Heart left ventricle (tissue), 16 donors: ENCODE measurements around the gene TBC1D5. TPM values are rescaled to one million over a fixed set of nuclear protein-coding genes. Genes with fewer than 3 reads are reported as not detected.

ENCODE experiments used
- ATAC-seq, 4 donors: fragments of 200-7000 bp; cut with Tn5 transposase; one replicate each; pipeline ENCODE4 v1.9.1; 2020 to 2022; ENCODE audit warnings: moderate library complexity in 4 of 4, mild to moderate bottlenecking in 3 of 4, moderate number of reproducible peaks in 1 of 4
- DNase-seq, 5 donors: peaks; one replicate each; pipeline ENCODE4 v3.0.0-alpha.2; 2020
- H3K27ac ChIP-seq, 12 donors: fragments of 200-600 bp; sonication (generic) in 4 of 12; one replicate each; pipeline versions ENCODE4 v1.5.0 to v1.8.0; 2016 to 2022; ENCODE audit warnings: mild to moderate bottlenecking in 2 of 12
- H3K27me3 ChIP-seq, 9 donors: fragments of 200-600 bp; sonication (generic) in 2 of 9; one replicate each; pipeline versions ENCODE4 v1.5.1 to v1.8.0; 2016 to 2022; ENCODE audit warnings: mild to moderate bottlenecking in 3 of 9
- H3K36me3 ChIP-seq, 9 donors: fragments of 200-600 bp; sonication (generic) in 2 of 9; one replicate each; pipeline versions ENCODE4 v1.5.0 to v1.8.0; 2018 to 2022; ENCODE audit warnings: mild to moderate bottlenecking in 2 of 9
- H3K4me1 ChIP-seq, 12 donors: fragments of 200-600 bp; sonication (generic) in 4 of 12; one replicate each; pipeline versions ENCODE4 v1.5.0 to v1.8.0; 2016 to 2022; ENCODE audit warnings: mild to moderate bottlenecking in 3 of 12
- H3K4me3 ChIP-seq, 12 donors: fragments of 200-600 bp; sonication (generic) in 4 of 12; one replicate each; pipeline versions ENCODE4 v1.5.0 to v1.8.0; 2017 to 2022; ENCODE audit warnings: mild to moderate bottlenecking in 9 of 12, moderate library complexity in 4 of 12
- H3K9me3 ChIP-seq, 12 donors: fragments of 200-600 bp; sonication (generic) in 4 of 12; one replicate each; pipeline versions ENCODE4 v1.5.0 to v1.8.0; 2016 to 2022; ENCODE audit warnings: mild to moderate bottlenecking in 1 of 12
- CTCF ChIP-seq, 12 donors: fragments of 200-600 bp; sonication (generic) in 4 of 12; IDR thresholded peaks; one replicate each; pipeline versions ENCODE4 v1.5.0 to v1.8.0; 2018 to 2022; ENCODE audit warnings: antibody characterized with exemption in 12 of 12, mild to moderate bottlenecking in 5 of 12
- POLR2A ChIP-seq, 2 donors: fragments of 450-650 bp; IDR thresholded peaks; one replicate each; pipeline ENCODE4 v1.6.1; 2017; ENCODE audit warnings: antibody characterized with exemption in 2 of 2, mild to moderate bottlenecking in 2 of 2, moderate library complexity in 2 of 2
- WGBS, 4 donors: extraction: QIAGEN DNeasy Blood & Tissue Kit in 2 of 4; methylation state at CpG; one replicate each; pipeline versions ENCODE4 v1.1.5 to v1.1.7; 2013 to 2018; 5-methylcytosine and 5-hydroxymethylcytosine counted together
- intact Hi-C, 10 donors: fragments of 100-400 bp; cut with DNase I; formaldehyde crosslinking; loops; one replicate each; pipeline versions ENCODE4 v1.11.1 to v1.14.2; 2022
- polyA plus RNA-seq, 2 donors: library from polyadenylated mRNA; stranded (reverse); fragments of 200-250 nt; gene quantifications; one replicate each; pipeline ENCODE4 v1.2.3, GENCODE V29; 2013
- total RNA-seq, 9 donors: library from RNA; depleted of rRNA in 2 of 9; stranded (reverse); fragments of >200 nt in 2 of 9; fragmentation: NEBNext Ultra II Directional in 3 of 9; extraction: Animal tissue kit (Norgen Biotek cat#: 25700) in 3 of 9; gene quantifications; one replicate each; pipeline versions ENCODE4 v1.1.0 to v1.2.4, GENCODE V29; 2016 to 2023
- donor health status: ischemic (EF 13 %, LVEDD 7.1; RV severe dilation, severe dysfunction).
- donor health status: healthy with polysubstance abuse.
- donor health status: DM: no; HTN: yes; CAD: no.
- donor health status: DM: no; HTN: no; CAD: no.
- donor health status: ischemic (EF 25% LVEDD 6.9; RV normal size, moderate dysfunction).
- donor health status: ischemic (EF 25% LVEDD 5.7; RV mildly dilated, moderate dysfunction).
- donor health status: healthy.
- donor health status: DM: yes; HTN: yes; CAD: no.
- donor health status: ischemic (EF 35%, LVEDD 5.7; RV mildly dilated, moderate dysfunction).
- donor health status: nonischemic (EF 11% LVEDD 7.7; RV severe dilation, severe dysfunction).
- donor health status: DM: yes; HTN: yes; CAD: no.
- donor health status: PGD.
- donor health status: ischemic (EF 29% LVEDD 5.4; RV normal size, mild dysfunction).
- donor health status: nonischemic (EF 23%, LVEDD 6.1; RV moderate dilation, normal function).

TBC1D5 gene
- total and polyA plus RNA-seq, 11 donors = 5.8 to 48.3 (median 31.1) TPM

DNA sequence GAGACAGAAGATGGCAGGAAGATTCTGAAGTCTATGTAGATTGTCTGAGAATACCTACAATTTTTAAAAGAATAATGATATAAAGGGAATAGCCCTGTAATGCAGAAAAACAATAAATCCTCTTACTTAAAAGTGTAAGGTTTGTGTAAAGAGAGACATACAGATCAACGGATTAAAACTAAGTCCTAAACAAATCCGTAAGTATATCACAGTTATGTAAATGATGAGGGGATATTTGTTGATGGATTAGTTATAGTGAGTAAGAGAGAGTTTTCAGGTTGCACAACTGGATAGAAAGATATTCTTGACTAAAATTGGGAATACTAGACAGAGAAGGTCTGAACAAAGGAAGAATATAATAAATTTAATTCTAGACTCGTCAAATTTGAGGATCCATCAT lies 179.6 kb downstream of the TBC1D5 start:
- DNase-seq (no peak), ATAC-seq (no peak)
- Histone ChIP-seq H3K4me1 (no peaks in the 10 kb centered on the region), H3K27ac (no peak overlapping the region), H3K9me3 (no peaks in the 10 kb centered on the region), H3K36me3 (no peaks in the 10 kb centered on the region), H3K4me3 (no peak overlapping the region), H3K27me3 (no peaks in the 10 kb centered on the region)
- intact Hi-C loops = no loop called here
- WGBS, 4 donors = 93 to 98% (median 96%) methylated on average over 3 of the region's 3 CpGs
- TF ChIP-seq POLR2A (IDR thresholded peaks at IDR 0.05) = no peak

GRCh38 chr3:17558565-17558964 lies 183.9 kb downstream of the TBC1D5 start:
- H3K27me3 ChIP-seq = no peaks in the 10 kb centered on the region
- H3K9me3 ChIP-seq = peaks cover 0 to 6% (median 0%) of the 10 kb centered on the region in 12 donors
- peaks cover 0 to 6% (median under 1%) of the 10 kb centered on the region in 12 donors for H3K4me1 ChIP-seq
- intact Hi-C loops = no loop called here
- 97 to 99% (median 98%) methylated on average over 3 of the region's 3 CpGs for WGBS, 4 donors
- no peak overlapping the region for H3K4me3 ChIP-seq
- H3K36me3 ChIP-seq = no peaks in the 10 kb centered on the region
- DNase-seq = no peak
- no peak for ATAC-seq
- H3K27ac ChIP-seq = no peak overlapping the region
- TF ChIP-seq POLR2A (IDR thresholded peaks at IDR 0.05) (no peak), CTCF (IDR thresholded peaks at IDR 0.05) (no peak)

GRCh38 chr3:17557749-17558463 lies 184.5 kb downstream of the TBC1D5 start:
- no peak for TF ChIP-seq POLR2A (IDR thresholded peaks at IDR 0.05)
- TF ChIP-seq CTCF (IDR thresholded peaks at IDR 0.05) = no peak
- Histone ChIP-seq H3K4me1 (peaks cover 0 to 11% (median 3%) of the 10 kb centered on the region in 12 donors), H3K27me3 (no peaks in the 10 kb centered on the region), H3K4me3 (no peak overlapping the region), H3K27ac (no peak overlapping the region), H3K36me3 (no peaks in the 10 kb centered on the region), H3K9me3 (peaks cover 0 to 6% (median 0%) of the 10 kb centered on the region in 12 donors)
- WGBS, 4 donors = 95 to 98% (median 95%) methylated on average over 1 of the region's 1 CpG
- DNase-seq = no peak
- no peak for ATAC-seq
- intact Hi-C loops = no loop called here

DNA sequence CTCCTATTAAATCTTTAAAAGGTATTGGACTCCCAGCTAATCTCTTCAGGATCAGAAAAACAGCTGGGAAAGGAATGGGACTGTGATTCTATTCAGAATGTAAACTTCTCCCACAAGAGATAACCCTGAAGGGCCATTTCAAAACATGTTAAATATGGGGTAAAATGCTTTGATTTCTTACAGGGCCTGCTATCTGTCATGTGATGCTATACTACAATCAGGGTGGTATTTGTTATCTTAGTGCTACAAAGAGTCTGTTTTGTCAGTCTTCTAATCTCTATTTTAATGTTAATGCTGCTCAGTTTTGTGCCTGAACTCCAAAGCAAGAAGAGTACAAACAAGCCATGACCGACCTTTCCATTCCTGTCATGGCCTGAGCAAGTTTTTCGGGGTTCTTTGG lies 186.9 kb downstream of the TBC1D5 start:
- no peak for TF ChIP-seq CTCF (IDR thresholded peaks at IDR 0.05)
- TF ChIP-seq POLR2A (IDR thresholded peaks at IDR 0.05) = no peak
- 87 to 96% (median 92%) methylated on average over 2 of the region's 2 CpGs for WGBS, 4 donors
- intact Hi-C loops = no loop called here
- Histone ChIP-seq H3K4me1 (peaks cover 0 to 34% (median 15%) of the 10 kb centered on the region in 12 donors), H3K4me3 (no peak overlapping the region), H3K36me3 (no peaks in the 10 kb centered on the region), H3K27me3 (no peaks in the 10 kb centered on the region), H3K27ac (no peak overlapping the region), H3K9me3 (peaks cover 0 to 6% (median 0%) of the 10 kb centered on the region in 12 donors)
- no peak for DNase-seq
- ATAC-seq = no peak
